Measurements from ENCODE around the gene FOXC2. TPM values are rescaled to one million over a fixed set of nuclear protein-coding genes. Genes with fewer than 3 reads are reported as not detected.

The FOXC2 gene
- total and polyA plus RNA-seq, 9 of the 15 experiments (the other 6 are each of a cell fraction or from before 2014, with no cell fraction given), result 0.01 to 0.11 (median 0.10) TPM; not detected in 5

DNA sequence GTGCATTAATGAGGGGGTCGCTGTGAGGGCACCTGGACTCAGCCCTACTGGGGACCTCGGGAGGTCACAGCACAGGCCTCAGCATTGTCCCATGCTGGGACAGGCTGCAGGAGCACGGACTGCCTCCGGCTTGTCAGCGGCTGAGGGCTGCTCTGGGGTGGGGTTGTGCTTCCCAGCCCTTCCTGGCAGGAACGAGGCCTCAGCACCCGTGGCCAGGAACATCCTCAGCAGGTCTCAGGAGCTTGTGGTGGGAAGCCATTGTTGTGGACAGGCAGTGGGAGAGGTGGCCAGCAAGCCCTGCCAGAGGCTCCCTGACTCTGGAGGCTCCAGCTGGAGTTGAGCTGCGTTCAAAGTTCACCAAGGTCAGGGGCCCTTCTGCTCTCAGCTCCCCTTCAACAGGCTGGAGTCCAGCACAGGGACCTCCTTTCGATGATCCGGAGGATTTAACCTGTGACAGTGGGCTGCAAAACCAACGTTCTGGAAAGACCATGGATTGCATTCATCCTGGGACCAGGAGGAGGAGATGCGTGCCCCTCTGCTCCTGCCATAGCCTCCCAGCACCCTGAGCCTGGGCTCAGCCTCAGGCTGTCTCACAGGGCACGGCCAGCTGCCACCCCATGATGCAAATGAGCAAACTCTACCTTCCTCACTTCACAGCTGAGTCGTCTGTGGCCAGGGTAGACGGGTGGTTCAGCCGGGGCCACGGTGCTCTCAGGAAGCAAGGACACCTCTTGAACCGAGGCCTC lies 44.3 kb downstream of the FOXC2 start:
- FAIRE-seq, result no peak
- no peak overlapping the region for H3K27ac ChIP-seq (ENCODE audit: extremely low read depth, low read depth, low read length)
- ATAC-seq, result no peak
- 1% methylated on average over 18 of the region's 18 CpGs for WGBS (ENCODE audit: insufficient coverage, low coverage, missing lambda C conversion rate)
- no peaks in the 10 kb centered on the region for H3K4me1 ChIP-seq (replicated peaks in 1 of 2; ENCODE audit: control insufficient read depth in 2 of 2, insufficient read depth in 2 of 2, low read length in 2 of 2)
- DNase-seq (ENCODE audit: extremely low read depth in 1 of 4, low spot score in 3 of 4), result no peak
- no peaks in the 10 kb centered on the region for H3K79me2 ChIP-seq (ENCODE audit: control insufficient read depth, insufficient read depth, low read length)
- ChIA-PET CTCF (ENCODE audit: low intra/inter-chr PET ratio) (no interaction called here), POLR2A (interaction anchor here (1.1 kb wide), 1 partner anchor 10 kb away, joined by 5 read pairs; no protein-coding TSS in a partner anchor)
- TF ChIP-seq HDGF (IDR thresholded peaks at IDR 0.05) (no peak), BRCA1 (IDR thresholded peaks at IDR 0.05) (no peak), BRCA1 (CRISPR knock-in tag; IDR thresholded peaks at IDR 0.05) (no peak), BRF1 (IDR thresholded peaks at IDR 0.05; ENCODE audit: borderline replicate concordance, extremely low read depth, insufficient read length) (no peak), ZC3H11A (IDR thresholded peaks at IDR 0.05; ENCODE audit: low read depth, low read length) (no peak)
- no peak overlapping the region for H2AFZ ChIP-seq (ENCODE audit: low read depth, low read length)
- H3K9ac ChIP-seq (ENCODE audit: insufficient read depth in 1 of 2, low read depth in 2 of 2, low read length in 2 of 2), result no peak overlapping the region
- H3K4me3 ChIP-seq, result no peak overlapping the region
- H3K9me3 ChIP-seq (replicated peaks; ENCODE audit: control insufficient read depth, insufficient read depth, low read depth, low read length), result no peaks in the 10 kb centered on the region
- H3K36me3 ChIP-seq (ENCODE audit: control insufficient read depth, insufficient read depth, low read length), result no peaks in the 10 kb centered on the region
- H3K27me3 ChIP-seq (ENCODE audit: control insufficient read depth in 2 of 2, insufficient read depth in 2 of 2, low read length in 2 of 2), result peaks cover 17 to 31% of the 10 kb centered on the region in 2 experiments
- no peaks in the 10 kb centered on the region for H4K20me1 ChIP-seq (replicated peaks; ENCODE audit: control insufficient read depth, insufficient read depth, low read length)
- BruUV-seq (replicated peaks), result no TSS peak
- in situ Hi-C loops (cut with MboI) (no loop called here), intact Hi-C loops (cut with micrococcal nuclease) (no loop called here)
- no peaks in the 10 kb centered on the region for H3K9me1 ChIP-seq (ENCODE audit: control insufficient read depth, insufficient read depth, low read length)
- H3K4me2 ChIP-seq (ENCODE audit: insufficient read depth, low read length), result no peak overlapping the region

GRCh38 chr16:86611525-86611855 lies 44.9 kb downstream of the FOXC2 start:
- no peak overlapping the region for H3K9ac ChIP-seq (ENCODE audit: insufficient read depth in 1 of 2, low read depth in 2 of 2, low read length in 2 of 2)
- H4K20me1 ChIP-seq (replicated peaks; ENCODE audit: control insufficient read depth, insufficient read depth, low read length), result no peaks in the 10 kb centered on the region
- DNase-seq (ENCODE audit: extremely low read depth in 1 of 4, low spot score in 3 of 4) (no peak), ATAC-seq (no peak), FAIRE-seq (no peak)
- no peaks in the 10 kb centered on the region for H3K79me2 ChIP-seq (ENCODE audit: control insufficient read depth, insufficient read depth, low read length)
- no peaks in the 10 kb centered on the region for H3K9me1 ChIP-seq (ENCODE audit: control insufficient read depth, insufficient read depth, low read length)
- H2AFZ ChIP-seq (ENCODE audit: low read depth, low read length), result no peak overlapping the region
- POLR2A ChIA-PET, result interaction anchor here (1.1 kb wide), 1 partner anchor 9 kb away, joined by 5 read pairs; no protein-coding TSS in a partner anchor
- no peak for TF ChIP-seq LARP7 (IDR thresholded peaks at IDR 0.05)
- no peak for TF ChIP-seq MTA2 (IDR thresholded peaks at IDR 0.05; ENCODE audit: low read depth)
- no peak for TF ChIP-seq RB1 (IDR thresholded peaks at IDR 0.05; ENCODE audit: low read depth)
- no peak for TF ChIP-seq RBM14 (IDR thresholded peaks at IDR 0.05; ENCODE audit: borderline replicate concordance, insufficient read depth, low read depth, low read length)
- TF ChIP-seq ZNF740 (CRISPR knock-in tag; IDR thresholded peaks at IDR 0.05), result no peak
- no peak for TF ChIP-seq ZNF740 (tag; IDR thresholded peaks at IDR 0.05)
- TF ChIP-seq ZNF79 (CRISPR knock-in tag; IDR thresholded peaks at IDR 0.05; ENCODE audit: low read depth), result no peak
- TF ChIP-seq LEF1 (IDR thresholded peaks at IDR 0.05), result no peak
- TF ChIP-seq SIN3A (IDR thresholded peaks at IDR 0.05; ENCODE audit: borderline replicate concordance in 2 of 2, control insufficient read depth in 1 of 2, low read depth in 2 of 2, low read length in 2 of 2), result no peak
- BruUV-seq (replicated peaks), result no TSS peak
- in situ Hi-C loops (cut with MboI), result no loop called here
- 0% methylated on average over 7 of the region's 7 CpGs for WGBS (ENCODE audit: insufficient coverage, low coverage, missing lambda C conversion rate)
- H3K4me1 ChIP-seq (replicated peaks in 1 of 2; ENCODE audit: control insufficient read depth in 2 of 2, insufficient read depth in 2 of 2, low read length in 2 of 2), result no peaks in the 10 kb centered on the region
- no peak overlapping the region for H3K4me3 ChIP-seq
- H3K27me3 ChIP-seq (ENCODE audit: control insufficient read depth in 2 of 2, insufficient read depth in 2 of 2, low read length in 2 of 2), result peaks cover 17 to 31% of the 10 kb centered on the region in 2 experiments
- CTCF ChIA-PET (ENCODE audit: low intra/inter-chr PET ratio), result no interaction called here
- H3K36me3 ChIP-seq (ENCODE audit: control insufficient read depth, insufficient read depth, low read length), result no peaks in the 10 kb centered on the region
- intact Hi-C loops (cut with micrococcal nuclease), result no loop called here
- no peak overlapping the region for H3K27ac ChIP-seq (ENCODE audit: extremely low read depth, low read depth, low read length)
- H3K9me3 ChIP-seq (replicated peaks; ENCODE audit: control insufficient read depth, insufficient read depth, low read depth, low read length), result no peaks in the 10 kb centered on the region
- no peak overlapping the region for H3K4me2 ChIP-seq (ENCODE audit: insufficient read depth, low read length)
